SU-DHL-6 (cell line): Measurements from ENCODE around the gene ADNP2.

Experiments used
- H2AFZ ChIP-seq: fragments of 200-600 bp; sonication (generic); 2 replicates; pipeline ENCODE4 v1.6.1; 2014; ENCODE audit warnings: low read depth, mild to moderate bottlenecking, moderate library complexity, mixed read lengths, antibody characterized with exemption, low read length; ENCODE audit not compliant: severe bottlenecking
- H3F3A ChIP-seq: fragments of 200-600 bp; shearing (Covaris generic); 2 replicates; pipeline ENCODE4 v1.6.0; 2016; ENCODE audit warnings: antibody characterized with exemption, mild to moderate bottlenecking; ENCODE audit not compliant: insufficient read depth
- H3K27ac ChIP-seq: fragments of 200-600 bp; sonication (generic); 2 replicates; pipeline ENCODE4 v1.5.1; 2016; ENCODE audit warnings: low read depth, mild to moderate bottlenecking, low read length, moderate library complexity, mixed read lengths
- H3K27me3 ChIP-seq: fragments of 200-600 bp; sonication (generic), shearing (Covaris generic); 2 replicates; pipeline ENCODE4 v1.6.0; 2014; ENCODE audit warnings: mild to moderate bottlenecking, low read length
- H3K36me3 ChIP-seq: fragments of 200-600 bp; sonication (generic); 2 replicates; pipeline ENCODE4 v1.6.1; 2014; ENCODE audit warnings: mild to moderate bottlenecking, low read length, mixed read lengths
- H3K4me2 ChIP-seq: fragments of 300-600, 200-600 bp; shearing (Covaris generic), sonication (generic); 2 replicates; pipeline ENCODE4 v1.6.0; 2014; ENCODE audit warnings: low read length, low read depth, mild to moderate bottlenecking; ENCODE audit not compliant: poor library complexity, severe bottlenecking
- H3K4me3 ChIP-seq: fragments of 200-600 bp; sonication (generic); 2 replicates; pipeline ENCODE4 v1.5.1; 2014; ENCODE audit warnings: antibody characterized with exemption, low read length, mild to moderate bottlenecking, mixed read lengths; ENCODE audit not compliant: insufficient read depth, poor library complexity, severe bottlenecking
- H3K79me2 ChIP-seq: fragments of 200-600 bp; sonication (generic); 2 replicates; pipeline ENCODE4 v1.6.1; 2014; ENCODE audit warnings: mild to moderate bottlenecking, low read length, moderate library complexity; ENCODE audit not compliant: insufficient read depth
- H3K9ac ChIP-seq: fragments of 200-600 bp; sonication (generic); 2 replicates; pipeline ENCODE4 v1.7.0; 2014; ENCODE audit warnings: mild to moderate bottlenecking, low read length
- H3K9me2 ChIP-seq: fragments of 200-600 bp; sonication (generic); replicated peaks from 2 replicates; pipeline ENCODE4 v1.6.1; 2014; ENCODE audit warnings: low read length; ENCODE audit not compliant: insufficient read depth
- H3K9me3 ChIP-seq: fragments of 200-600 bp; sonication (generic); 2 replicates; pipeline ENCODE4 v1.6.1; 2014; ENCODE audit warnings: low read length, mixed read lengths; ENCODE audit not compliant: insufficient read depth
- H4K20me1 ChIP-seq: fragments of 200-600 bp; sonication (generic); 2 replicates; pipeline ENCODE4 v1.6.1; 2014; ENCODE audit warnings: low read depth, mild to moderate bottlenecking, antibody characterized with exemption, low read length, moderate library complexity, mixed read lengths
- CTCF ChIP-seq: fragments of 200-600 bp; sonication (generic); IDR thresholded peaks from one replicate; pipeline ENCODE4 v1.5.1; 2017; ENCODE audit warnings: antibody characterized with exemption, mild to moderate bottlenecking, low read length, moderate library complexity; ENCODE audit not compliant: insufficient read depth, poor library complexity, severe bottlenecking
- EZH2phosphoT487 ChIP-seq: fragments of 200-600 bp; sonication (generic), shearing (Covaris generic); conservative IDR thresholded peaks from 2 replicates; pipeline ENCODE4 v1.6.1; 2018; ENCODE audit warnings: mild to moderate bottlenecking, antibody characterized with exemption, low read length, moderate library complexity, mixed read lengths

ADNP2 gene

GRCh38 chr18:80183273-80184050, 74.4 kb downstream of the ADNP2 start:
- Histone ChIP-seq H3K79me2 (no peaks in the 10 kb centered on the region), H3K27ac (no peak overlapping the region), H2AFZ (no peak overlapping the region), H3K27me3 (no peaks in the 10 kb centered on the region), H3K9me2 (no peaks in the 10 kb centered on the region), H3K36me3 (no peaks in the 10 kb centered on the region), H3F3A (no peaks in the 10 kb centered on the region), H4K20me1 (no peaks in the 10 kb centered on the region), H3K9ac (no peak overlapping the region), H3K4me2 (no peak overlapping the region), H3K9me3 (no peaks in the 10 kb centered on the region), H3K4me3 (no peak overlapping the region)
- no peak for TF ChIP-seq CTCF

- H3K9me3 ChIP-seq, result no peaks in the 10 kb centered on the region
- H3K4me3 ChIP-seq, result no peak overlapping the region
- no peak overlapping the region for H3K27ac ChIP-seq
- H2AFZ ChIP-seq, result no peak overlapping the region
- no peaks in the 10 kb centered on the region for H3K9me2 ChIP-seq
- H3K4me2 ChIP-seq, result no peak overlapping the region
- H4K20me1 ChIP-seq, result no peaks in the 10 kb centered on the region
- no peaks in the 10 kb centered on the region for H3F3A ChIP-seq
- H3K79me2 ChIP-seq, result no peaks in the 10 kb centered on the region
- no peaks in the 10 kb centered on the region for H3K36me3 ChIP-seq
- H3K27me3 ChIP-seq, result no peaks in the 10 kb centered on the region
- H3K9ac ChIP-seq, result no peak overlapping the region
- no peak for TF ChIP-seq CTCF
- TF ChIP-seq EZH2phosphoT487, result no peak
Observed at GRCh38 chr18:80184243-80184772, 75.2 kb downstream of the ADNP2 start.

DNA sequence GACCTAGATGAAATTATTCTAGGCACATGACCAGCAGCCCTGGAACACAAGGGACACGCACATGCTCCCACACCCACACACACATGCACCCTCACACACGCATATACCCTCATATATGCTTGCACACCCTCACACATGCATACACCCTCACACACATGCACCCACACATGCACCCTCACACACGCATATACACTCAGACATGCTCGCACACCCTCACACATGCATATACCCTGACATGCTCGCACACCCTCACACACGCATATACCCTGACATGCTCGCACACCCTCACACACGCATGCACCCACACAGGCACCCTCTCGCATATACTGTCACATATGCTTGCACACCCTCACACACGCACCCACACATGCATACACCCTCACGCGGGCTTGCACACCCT, 76.5 kb downstream of the ADNP2 start:
- Histone ChIP-seq H3K36me3 (no peaks in the 10 kb centered on the region), H3K27ac (no peak overlapping the region), H2AFZ (no peak overlapping the region), H3K79me2 (no peaks in the 10 kb centered on the region), H3K4me3 (no peak overlapping the region), H3K4me2 (no peak overlapping the region), H3K9me3 (no peaks in the 10 kb centered on the region), H3K27me3 (no peaks in the 10 kb centered on the region), H3K9me2 (no peaks in the 10 kb centered on the region), H3F3A (no peaks in the 10 kb centered on the region), H4K20me1 (no peaks in the 10 kb centered on the region), H3K9ac (no peak overlapping the region)
- no peak for TF ChIP-seq CTCF
- TF ChIP-seq EZH2phosphoT487, result no peak
